Right lobe of liver (tissue), 6 donors: ENCODE results near the gene RBM42. TPM values are rescaled to one million over a fixed set of nuclear protein-coding genes. Genes with fewer than 3 reads are reported as not detected.

ENCODE experiments used
- ATAC-seq, 4 donors: fragments of 200-7000 bp; cut with Tn5 transposase; one replicate each; pipeline ENCODE4 v1.9.1; 2020; ENCODE audit warnings: mild to moderate bottlenecking in 4 of 4, moderate library complexity in 4 of 4
- DNase-seq, 3 donors: peaks; one replicate each; pipeline ENCODE4 v3.0.0-alpha.2; 2020
- H3K27ac ChIP-seq, 3 donors: fragments of 200-600 bp; one replicate each; pipeline ENCODE4 v1.8.0; 2022
- H3K27me3 ChIP-seq, 2 donors: fragments of 200-600 bp; one replicate each; pipeline ENCODE4 v1.8.0; 2022
- H3K36me3 ChIP-seq, 4 donors: fragments of 200-600 bp; sonication (generic) in 1 of 4; one replicate each; pipeline versions ENCODE4 v1.5.1 to v1.8.0; 2017 to 2022; ENCODE audit warnings: control low read depth in 1 of 4
- H3K4me1 ChIP-seq, 4 donors: fragments of 200-600 bp; sonication (generic) in 1 of 4; one replicate each; pipeline versions ENCODE4 v1.5.1 to v1.8.0; 2017 to 2022; ENCODE audit warnings: control low read depth in 1 of 4
- H3K4me3 ChIP-seq, 3 donors: fragments of 200-600 bp; one replicate each; pipeline ENCODE4 v1.8.0; 2022
- H3K9me3 ChIP-seq, 4 donors: fragments of 200-600 bp; sonication (generic) in 1 of 4; one replicate each; pipeline versions ENCODE4 v1.5.1 to v1.8.0; 2017 to 2022; ENCODE audit warnings: control low read depth in 1 of 4
- CTCF ChIP-seq, 4 donors: fragments of 200-600 bp in 3 of 4; fragments of 450-650 bp in 1 of 4; IDR thresholded peaks; one replicate each; pipeline versions ENCODE4 v1.5.1 to v1.8.0; 2016 to 2022; ENCODE audit warnings: antibody characterized with exemption in 4 of 4, mild to moderate bottlenecking in 2 of 4
- POLR2A ChIP-seq: fragments of 450-650 bp; IDR thresholded peaks from one replicate; pipeline ENCODE4 v1.6.1; 2017; ENCODE audit warnings: antibody characterized with exemption, mild to moderate bottlenecking
- WGBS: methylation state at CpG from one replicate; pipeline ENCODE4 v1.1.6; 2018; ENCODE audit warnings: low coverage, low lambda C conversion rate; ENCODE audit not compliant: insufficient coverage; ENCODE audit errors: missing lambda C conversion rate; 5-methylcytosine and 5-hydroxymethylcytosine counted together
- intact Hi-C, 2 donors: fragments of 100-400 bp; cut with DNase I; formaldehyde crosslinking; loops; one replicate each; pipeline versions ENCODE4 v1.11.2 to v1.14.1; 2022
- long read RNA-seq: library from polyadenylated mRNA; unstranded; transcript quantifications from one replicate; pipeline ENCODE4 v2.0.0, GENCODE V29; 2019
- total RNA-seq, 6 experiments: library from RNA; depleted of rRNA in 2 of 6; stranded (reverse); fragments of >200 nt in 2 of 6; fragmentation: NEBNext Ultra II Directional in 3 of 6; extraction: Animal tissue kit (Norgen Biotek cat#: 25700) in 3 of 6; gene quantifications; one replicate each; pipeline versions ENCODE4 v1.1.0 to v1.2.4, GENCODE V29; 2016 to 2023
- donor health status: DM: no; HTN: yes; CAD: no.
- donor health status: DM: no; HTN: no; CAD: no.
- donor health status: DM: no; HTN: no; CAD: no.
- donor health status: DM: no; HTN: yes; CAD: no.
- donor health status: DM: no; HTN: yes; CAD: no.

The RBM42 gene, protein sequence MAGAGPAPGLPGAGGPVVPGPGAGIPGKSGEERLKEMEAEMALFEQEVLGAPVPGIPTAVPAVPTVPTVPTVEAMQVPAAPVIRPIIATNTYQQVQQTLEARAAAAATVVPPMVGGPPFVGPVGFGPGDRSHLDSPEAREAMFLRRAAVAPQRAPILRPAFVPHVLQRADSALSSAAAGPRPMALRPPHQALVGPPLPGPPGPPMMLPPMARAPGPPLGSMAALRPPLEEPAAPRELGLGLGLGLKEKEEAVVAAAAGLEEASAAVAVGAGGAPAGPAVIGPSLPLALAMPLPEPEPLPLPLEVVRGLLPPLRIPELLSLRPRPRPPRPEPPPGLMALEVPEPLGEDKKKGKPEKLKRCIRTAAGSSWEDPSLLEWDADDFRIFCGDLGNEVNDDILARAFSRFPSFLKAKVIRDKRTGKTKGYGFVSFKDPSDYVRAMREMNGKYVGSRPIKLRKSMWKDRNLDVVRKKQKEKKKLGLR
- total RNA-seq: 10 to 100 TPM; 27.8 to 46.5 (median 31.0) TPM
- long read RNA-seq, partial matches to known transcripts: 5 of 14 reads
- long read RNA-seq, other reads (novel, unspliced or antisense): 7 of 14 reads

- H3K9me3 ChIP-seq: no peaks in the 10 kb centered on the region
- TF ChIP-seq CTCF (IDR thresholded peaks at IDR 0.05) (no peak), POLR2A (peak; percentile 80)
- DNase-seq: peak; percentile 93 to 97 (median 95)
- peak; percentile 99 to 100 (median 99) for ATAC-seq
- intact Hi-C loops: no loop called here
- H3K27me3 ChIP-seq: no peaks in the 10 kb centered on the region
- H3K27ac ChIP-seq: peak within 1 kb of the TSS; percentile 61 to 90 (median 87)
- 0% methylated on average over 23 of the region's 56 CpGs for WGBS
- H3K36me3 ChIP-seq: peaks cover 2 to 36% (median 19%) of the 10 kb centered on the region in 4 donors
- peak within 1 kb of the TSS; percentile 97 to 100 (median 99) for H3K4me3 ChIP-seq
- peaks cover 0 to 6% (median 0%) of the 10 kb centered on the region in 4 donors for H3K4me1 ChIP-seq
These were observed at the start of gene RBM42 for GRCh38 chr19:35628565-35629331. Gene RBM42, plus strand, starts transcription at chr19:35629036. Its CDS starts 118 bp downstream, at chr19:35629154.

DNA sequence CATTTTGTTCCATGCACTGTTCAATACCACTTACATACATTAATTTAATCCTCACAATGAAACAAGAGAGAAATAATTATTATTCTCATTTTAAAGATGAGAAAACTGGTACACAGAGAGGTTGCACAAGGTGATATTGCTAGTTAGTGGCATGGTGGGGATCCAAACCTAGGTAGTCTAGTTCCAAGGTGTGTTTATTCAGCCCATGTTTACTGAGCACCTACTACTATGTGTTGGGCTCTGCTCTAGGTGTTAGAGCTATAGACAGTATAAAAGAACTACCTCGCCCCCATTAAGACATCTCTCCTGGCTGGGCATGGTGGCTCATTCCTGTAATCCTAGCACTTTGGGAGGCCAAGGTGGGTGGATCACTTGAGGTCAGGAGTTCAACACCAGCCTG lies 46.1 kb upstream of the RBM42 start:
- no peaks in the 10 kb centered on the region for H3K27me3 ChIP-seq
- no peaks in the 10 kb centered on the region for H3K36me3 ChIP-seq
- WGBS: 83% methylated on average over 1 of the region's 1 CpG
- H3K4me1 ChIP-seq: no peaks in the 10 kb centered on the region
- no peak for DNase-seq
- TF ChIP-seq CTCF (IDR thresholded peaks at IDR 0.05) (no peak), POLR2A (no peak)
- H3K9me3 ChIP-seq: no peaks in the 10 kb centered on the region
- no peak overlapping the region for H3K27ac ChIP-seq
- H3K4me3 ChIP-seq: no peak overlapping the region
- no peak for ATAC-seq
- intact Hi-C loops: no loop called here

DNA sequence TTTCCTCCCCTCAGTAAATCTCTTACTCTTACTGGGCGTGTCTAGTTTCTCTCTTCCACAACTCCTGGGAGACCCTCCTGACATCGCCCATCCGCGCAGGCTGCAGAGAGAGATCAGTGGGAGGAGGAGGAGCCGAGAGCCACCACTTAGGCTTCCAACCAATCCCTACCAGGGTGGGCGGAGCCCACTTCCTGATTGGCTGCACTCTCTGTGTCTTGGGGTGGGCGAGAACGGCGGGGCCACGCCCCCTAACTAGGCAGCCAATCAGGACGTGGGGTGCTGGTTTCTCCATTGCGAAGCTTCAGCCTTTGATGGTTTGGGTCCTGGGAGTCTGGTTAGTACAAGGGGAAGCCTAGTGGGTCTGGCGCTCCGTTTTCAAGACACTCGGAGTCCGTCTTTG lies 43.0 kb upstream of the RBM42 start, which contains the start of gene PMIS2:
Gene PMIS2, plus strand, starts transcription at position 326 of the 400 bp plus-strand sequence. CDS start 87 bp downstream, outside the sequence.
- no peaks in the 10 kb centered on the region for H3K36me3 ChIP-seq
- 30% methylated on average over 5 of the region's 16 CpGs for WGBS
- no peaks in the 10 kb centered on the region for H3K27me3 ChIP-seq
- no peak within 1 kb of the TSS for H3K27ac ChIP-seq
- H3K4me1 ChIP-seq: no peaks in the 10 kb centered on the region
- no peak within 1 kb of the TSS for H3K4me3 ChIP-seq
- DNase-seq (no peak), ATAC-seq (no peak)
- no peaks in the 10 kb centered on the region for H3K9me3 ChIP-seq
- intact Hi-C loops: no loop called here
- TF ChIP-seq CTCF (IDR thresholded peaks at IDR 0.05) (no peak), POLR2A (no peak)

DNA sequence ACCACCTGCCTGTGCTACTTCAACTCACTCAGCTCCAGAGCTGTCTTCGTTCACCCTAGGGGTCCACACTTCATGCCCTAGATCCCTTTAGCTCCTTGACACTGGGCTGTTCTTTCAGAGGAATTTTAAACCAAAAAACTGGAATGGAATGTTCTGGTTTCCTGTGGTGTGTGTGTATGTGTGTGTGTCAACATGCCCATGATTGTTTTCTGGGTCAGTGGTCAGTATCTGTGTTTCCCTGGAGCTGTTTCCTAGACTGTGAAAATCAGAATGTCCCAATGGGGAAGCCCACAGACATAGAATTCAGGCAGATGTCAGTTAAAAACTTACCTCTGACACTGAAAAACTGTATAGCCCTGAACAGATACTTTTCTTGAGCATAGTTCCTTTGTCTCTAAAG lies 41.5 kb upstream of the RBM42 start:
- no peaks in the 10 kb centered on the region for H3K9me3 ChIP-seq

More for the DNA sequence above, 41.5 kb upstream of the RBM42 start:
- WGBS: 20% methylated on average over 1 of the region's 1 CpG
- no peak overlapping the region for H3K27ac ChIP-seq
- TF ChIP-seq CTCF (IDR thresholded peaks at IDR 0.05): no peak
- no peak for TF ChIP-seq POLR2A
- no peaks in the 10 kb centered on the region for H3K4me1 ChIP-seq
- ATAC-seq: no peak
- no peaks in the 10 kb centered on the region for H3K27me3 ChIP-seq
- no peak overlapping the region for H3K4me3 ChIP-seq
- intact Hi-C loops: no loop called here
- no peaks in the 10 kb centered on the region for H3K36me3 ChIP-seq
- no peak for DNase-seq
